Glutamatergic neuron (in vitro differentiated cells): Measurements from ENCODE around the gene BRD1. TPM values are rescaled to one million over a fixed set of nuclear protein-coding genes. Genes with fewer than 3 reads are reported as not detected.
A peak's percentile ranks its signal among the peaks of the same experiment; 100 is the strongest.
"Not testable (repeated sequence)": the region's sequence is repeated elsewhere in the genome, so short reads cannot be mapped to it uniquely, and the experiment has no call there.

Source experiments
- DNase-seq: peaks from one replicate; pipeline ENCODE4 v3.0.0; 2022
- H3K27ac Mint-ChIP-seq: one replicate; pipeline ENCODE4 v1.8.0; 2020; ENCODE audit warnings: mild to moderate bottlenecking, mixed read lengths, inconsistent platforms; ENCODE audit not compliant: unreplicated experiment
- H3K27me3 Mint-ChIP-seq: one replicate; pipeline ENCODE4 v1.8.0; 2020; ENCODE audit warnings: mild to moderate bottlenecking, moderate library complexity, mixed read lengths, inconsistent platforms; ENCODE audit not compliant: unreplicated experiment
- H3K36me3 Mint-ChIP-seq: one replicate; pipeline ENCODE4 v1.8.0; 2020; ENCODE audit warnings: mild to moderate bottlenecking, mixed read lengths, inconsistent platforms; ENCODE audit not compliant: unreplicated experiment
- H3K4me1 Mint-ChIP-seq: one replicate; pipeline ENCODE4 v1.8.0; 2020; ENCODE audit warnings: mild to moderate bottlenecking, low read depth, mixed read lengths, inconsistent platforms; ENCODE audit not compliant: unreplicated experiment
- H3K4me3 Mint-ChIP-seq: one replicate; pipeline ENCODE4 v1.8.0; 2020; ENCODE audit warnings: mild to moderate bottlenecking, mixed read lengths, inconsistent platforms; ENCODE audit not compliant: unreplicated experiment
- H3K9me3 Mint-ChIP-seq: one replicate; pipeline ENCODE4 v1.8.0; 2020; ENCODE audit warnings: mild to moderate bottlenecking, moderate library complexity, mixed read lengths, inconsistent platforms; ENCODE audit not compliant: unreplicated experiment
- total RNA-seq: library from RNA; stranded (reverse); fragmentation: NEBNext Ultra II Directional; extraction: Animal tissue kit (Norgen Biotek cat#: 25700); gene quantifications from one replicate; pipeline ENCODE4 v1.2.1, GENCODE V29; 2021; ENCODE audit not compliant: unreplicated experiment
- TF ChIP-seq, protein P1 (sequence below): fragments of 200-600 bp; sonication (generic); IDR thresholded peaks from one replicate; pipeline ENCODE4 v1.5.0; 2021; ENCODE audit not compliant: partially characterized antibody, unreplicated experiment

BRD1 gene
- total RNA-seq, 1 donor from 2014 or later, result 73.7 TPM

DNA sequence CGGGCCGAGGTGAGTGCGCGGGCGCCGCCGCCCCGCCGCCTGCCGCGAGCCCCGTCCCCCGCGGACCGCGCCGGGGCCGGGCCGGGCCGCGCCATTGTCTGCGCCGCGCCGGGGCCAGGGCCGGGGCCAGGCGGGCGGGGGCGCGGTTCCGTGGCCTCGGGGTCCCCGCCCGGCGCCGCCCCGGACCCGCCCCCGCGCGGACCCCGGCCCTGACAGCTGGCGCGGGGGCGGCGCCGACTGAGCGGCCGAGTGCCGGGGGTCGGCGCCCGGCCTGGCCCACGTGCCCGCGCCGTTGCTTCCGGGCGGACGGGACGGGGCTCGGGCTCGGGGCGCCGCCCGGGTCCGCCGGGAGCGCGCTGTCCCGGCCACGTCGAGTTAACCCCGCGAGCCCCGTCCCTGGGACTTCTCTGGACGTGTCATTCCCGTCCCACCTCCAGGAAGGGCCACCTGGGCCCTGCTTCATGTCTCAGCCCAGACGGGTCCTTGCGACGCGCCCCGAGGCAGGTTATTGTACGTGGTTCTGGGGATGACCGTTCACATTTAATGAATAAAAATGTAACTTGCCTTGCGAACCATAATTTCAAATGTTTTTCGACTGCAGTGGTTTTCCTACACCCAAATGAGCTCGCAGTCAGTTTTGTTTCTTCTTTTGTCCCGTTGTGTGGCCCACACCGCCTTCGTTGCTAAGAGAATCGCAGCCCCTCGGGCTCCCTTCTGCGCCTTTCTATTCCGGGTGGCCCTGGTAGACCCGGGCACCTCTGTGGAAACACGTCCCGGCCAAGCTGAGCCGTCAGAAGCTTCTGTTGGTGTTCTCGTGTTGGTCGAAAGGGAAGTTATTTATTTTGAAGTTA is 26.5 kb upstream of the BRD1 start:
- Mint-ChIP-seq H3K9me3 (peaks cover 11% of the 10 kb centered on the region), H3K36me3 (no peaks in the 10 kb centered on the region), H3K4me3 (peak overlapping the region; percentile 96), H3K27me3 (peaks cover 18% of the 10 kb centered on the region), H3K4me1 (peaks cover 31% of the 10 kb centered on the region), H3K27ac (peak overlapping the region; percentile 95)
- TF ChIP-seq, protein P1, sequence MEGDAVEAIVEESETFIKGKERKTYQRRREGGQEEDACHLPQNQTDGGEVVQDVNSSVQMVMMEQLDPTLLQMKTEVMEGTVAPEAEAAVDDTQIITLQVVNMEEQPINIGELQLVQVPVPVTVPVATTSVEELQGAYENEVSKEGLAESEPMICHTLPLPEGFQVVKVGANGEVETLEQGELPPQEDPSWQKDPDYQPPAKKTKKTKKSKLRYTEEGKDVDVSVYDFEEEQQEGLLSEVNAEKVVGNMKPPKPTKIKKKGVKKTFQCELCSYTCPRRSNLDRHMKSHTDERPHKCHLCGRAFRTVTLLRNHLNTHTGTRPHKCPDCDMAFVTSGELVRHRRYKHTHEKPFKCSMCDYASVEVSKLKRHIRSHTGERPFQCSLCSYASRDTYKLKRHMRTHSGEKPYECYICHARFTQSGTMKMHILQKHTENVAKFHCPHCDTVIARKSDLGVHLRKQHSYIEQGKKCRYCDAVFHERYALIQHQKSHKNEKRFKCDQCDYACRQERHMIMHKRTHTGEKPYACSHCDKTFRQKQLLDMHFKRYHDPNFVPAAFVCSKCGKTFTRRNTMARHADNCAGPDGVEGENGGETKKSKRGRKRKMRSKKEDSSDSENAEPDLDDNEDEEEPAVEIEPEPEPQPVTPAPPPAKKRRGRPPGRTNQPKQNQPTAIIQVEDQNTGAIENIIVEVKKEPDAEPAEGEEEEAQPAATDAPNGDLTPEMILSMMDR, result no peak
- DNase-seq, result peak; percentile 45

DNA sequence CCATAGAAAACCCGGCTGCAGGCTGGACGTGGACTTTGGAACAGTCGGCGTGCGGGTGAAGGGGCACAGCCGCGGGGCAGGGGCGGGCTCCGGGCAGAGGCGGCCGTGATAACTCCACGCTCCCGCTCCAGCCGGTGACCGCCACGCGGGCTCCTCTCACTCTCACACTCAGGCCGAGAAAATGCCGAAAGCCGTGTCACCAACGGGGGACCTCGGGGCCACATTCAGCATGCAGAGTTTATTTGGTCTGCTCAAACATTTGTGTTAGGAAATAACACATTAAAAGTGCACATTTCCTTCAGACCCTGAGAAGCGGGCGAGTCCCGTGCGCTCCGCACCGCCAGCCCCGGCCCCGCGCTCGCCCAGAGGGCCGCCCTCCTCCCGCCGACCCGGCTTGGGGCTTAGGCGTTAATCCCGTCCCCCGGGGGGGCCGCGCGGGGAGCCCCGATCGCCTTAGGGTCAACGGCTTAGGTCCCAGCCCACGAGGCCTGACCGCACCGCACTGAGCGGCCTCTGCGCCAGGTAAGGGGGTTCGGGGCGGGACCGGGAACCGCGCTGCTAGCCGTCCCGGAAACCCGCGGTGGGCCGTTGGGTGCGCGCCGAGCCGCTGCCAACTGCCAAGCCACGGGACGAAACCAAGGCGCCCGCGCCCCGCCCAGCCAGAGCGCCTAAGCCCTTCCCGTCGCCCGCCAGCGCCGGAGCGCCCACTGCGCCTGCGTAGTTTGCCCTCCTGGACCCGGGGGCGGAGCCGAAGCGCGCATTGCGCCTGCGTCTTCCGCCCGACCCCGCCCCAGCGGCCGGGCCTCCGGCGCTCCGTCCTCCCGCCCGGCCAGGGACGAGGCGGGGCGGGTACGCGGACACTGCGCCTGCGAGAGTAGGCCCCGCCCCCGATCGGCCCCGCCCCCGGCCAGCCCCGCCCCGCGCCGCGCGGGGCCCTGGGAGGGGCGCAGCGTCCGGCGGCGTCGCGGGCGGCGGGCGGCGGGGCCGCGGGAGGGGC is 25.5 kb upstream of the BRD1 start, which contains the start of gene ZBED4:
Gene ZBED4 (plus strand): TSS at position 947 of the 997 bp plus-strand sequence. CDS start 29,819 bp downstream, outside the sequence.
- Mint-ChIP-seq H3K27ac (peak within 1 kb of the TSS; percentile 95), H3K36me3 (no peaks in the 10 kb centered on the region), H3K27me3 (peaks cover 19% of the 10 kb centered on the region), H3K9me3 (peaks cover 8% of the 10 kb centered on the region), H3K4me3 (peak within 1 kb of the TSS; percentile 96), H3K4me1 (peaks cover 23% of the 10 kb centered on the region)
- peak; percentile 99 for DNase-seq
- TF ChIP-seq, protein P1, result no peak

DNA sequence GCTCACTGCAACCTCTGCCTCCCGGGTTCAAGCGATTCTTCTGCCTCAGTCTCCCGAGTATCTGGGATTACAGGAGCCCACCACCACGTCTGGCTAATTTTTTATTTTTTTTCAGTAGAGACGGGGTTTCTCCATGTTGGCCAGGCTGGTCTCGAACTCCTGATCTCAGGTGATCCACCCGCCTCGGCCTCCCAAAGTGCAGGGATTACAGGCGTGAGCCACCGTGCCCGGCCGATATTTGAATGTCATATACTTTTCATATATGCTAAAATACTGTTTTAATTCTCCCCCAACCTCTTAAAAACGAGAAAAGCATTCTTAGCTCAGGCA is 24.9 kb upstream of the BRD1 start:
- Mint-ChIP-seq H3K4me3 (peak overlapping the region; percentile 70), H3K4me1 (peaks cover 22% of the 10 kb centered on the region), H3K27me3 (peaks cover 25% of the 10 kb centered on the region)
- H3K36me3 Mint-ChIP-seq, DNase-seq, H3K9me3 Mint-ChIP-seq, H3K27ac Mint-ChIP-seq: not testable (repeated sequence)

DNA sequence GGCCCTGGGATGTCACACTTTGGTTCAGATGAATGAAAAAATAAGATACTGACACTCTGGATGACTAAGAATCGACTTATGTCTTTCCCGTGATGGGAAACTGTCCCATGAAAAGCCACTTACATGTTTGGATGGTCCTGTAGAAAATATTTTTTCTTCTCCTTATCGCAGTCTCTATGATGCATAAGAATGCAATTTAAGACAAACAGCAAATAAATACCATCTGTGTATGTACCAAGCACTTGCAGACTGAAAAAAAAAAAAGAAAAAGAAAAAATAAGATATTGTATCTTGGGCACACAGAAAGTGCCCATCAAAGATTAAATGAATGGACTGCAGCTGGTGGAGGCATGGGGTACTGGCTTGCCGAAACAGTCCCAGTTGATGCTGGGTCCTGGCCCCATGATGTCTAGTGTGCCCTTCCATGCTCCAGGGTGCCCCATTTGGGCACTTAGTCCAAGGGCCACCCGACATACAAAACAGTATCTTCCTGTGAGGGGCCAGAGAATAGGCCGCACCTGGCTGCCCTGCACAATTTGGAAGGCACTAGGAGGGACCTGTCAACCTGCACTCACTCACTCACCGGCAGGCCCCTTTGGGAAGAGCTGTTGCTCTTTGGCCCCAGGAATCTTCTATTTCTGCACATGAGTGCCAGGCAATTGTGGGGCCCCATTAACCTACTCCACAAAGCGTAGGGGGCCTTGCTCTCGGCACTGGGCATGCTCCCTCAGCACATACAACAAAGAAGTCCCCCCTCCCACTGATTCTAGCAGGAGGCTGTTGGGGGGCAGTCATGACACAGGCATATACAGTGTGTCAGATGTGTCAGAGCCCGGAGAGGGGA is 23.5 kb upstream of the BRD1 start:
- Mint-ChIP-seq H3K9me3 (peaks cover 10% of the 10 kb centered on the region), H3K27me3 (peaks cover 27% of the 10 kb centered on the region), H3K36me3 (no peaks in the 10 kb centered on the region), H3K4me3 (peak overlapping the region; percentile 80), H3K4me1 (peaks cover 22% of the 10 kb centered on the region), H3K27ac (peak overlapping the region; percentile 72)
- no peak for DNase-seq
- TF ChIP-seq, protein P1, result no peak
